ENCODE results near the gene CCR7.

The CCR7 gene

DNA sequence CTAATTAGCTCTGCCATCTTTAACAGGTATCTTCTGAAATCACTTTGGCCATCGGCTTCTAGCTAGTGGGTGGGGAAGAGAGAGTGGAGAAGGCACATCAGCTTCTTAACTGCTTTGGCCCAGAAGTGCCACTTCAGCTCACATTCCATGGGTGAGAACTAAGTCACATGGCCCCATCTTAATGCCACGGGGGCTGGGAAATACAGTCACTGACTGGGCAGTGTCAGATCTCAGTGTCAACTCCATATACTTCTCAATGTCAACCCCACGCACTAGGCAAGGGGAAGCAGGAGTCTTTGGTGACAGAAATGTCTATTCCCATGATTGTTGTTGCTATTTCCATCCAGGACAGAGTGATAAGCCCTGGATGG lies 29.4 kb downstream of the CCR7 start:
- no peak for DNase-seq (ENCODE audit: low read depth)

DNA sequence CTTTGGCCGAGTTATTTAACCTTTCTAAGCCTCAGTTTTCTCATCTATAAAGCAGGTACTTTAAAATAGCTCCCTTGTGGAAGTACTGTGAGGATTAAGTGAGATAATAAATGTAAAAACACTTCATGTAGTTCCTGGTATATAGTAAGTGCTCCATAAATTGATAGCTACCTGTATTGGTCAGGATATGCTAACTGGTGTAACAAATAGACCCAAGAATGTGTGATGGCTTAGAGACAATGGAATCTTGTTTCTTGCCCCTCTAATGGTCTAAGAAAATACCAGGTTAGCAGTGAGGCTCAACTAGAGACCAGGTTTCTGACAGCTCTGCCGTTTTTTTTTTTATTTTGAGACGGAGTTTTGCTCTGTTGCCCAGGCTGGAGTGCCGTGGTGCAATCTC lies 29.8 kb downstream of the CCR7 start:
- DNase-seq (ENCODE audit: low read depth) = no peak

DNA sequence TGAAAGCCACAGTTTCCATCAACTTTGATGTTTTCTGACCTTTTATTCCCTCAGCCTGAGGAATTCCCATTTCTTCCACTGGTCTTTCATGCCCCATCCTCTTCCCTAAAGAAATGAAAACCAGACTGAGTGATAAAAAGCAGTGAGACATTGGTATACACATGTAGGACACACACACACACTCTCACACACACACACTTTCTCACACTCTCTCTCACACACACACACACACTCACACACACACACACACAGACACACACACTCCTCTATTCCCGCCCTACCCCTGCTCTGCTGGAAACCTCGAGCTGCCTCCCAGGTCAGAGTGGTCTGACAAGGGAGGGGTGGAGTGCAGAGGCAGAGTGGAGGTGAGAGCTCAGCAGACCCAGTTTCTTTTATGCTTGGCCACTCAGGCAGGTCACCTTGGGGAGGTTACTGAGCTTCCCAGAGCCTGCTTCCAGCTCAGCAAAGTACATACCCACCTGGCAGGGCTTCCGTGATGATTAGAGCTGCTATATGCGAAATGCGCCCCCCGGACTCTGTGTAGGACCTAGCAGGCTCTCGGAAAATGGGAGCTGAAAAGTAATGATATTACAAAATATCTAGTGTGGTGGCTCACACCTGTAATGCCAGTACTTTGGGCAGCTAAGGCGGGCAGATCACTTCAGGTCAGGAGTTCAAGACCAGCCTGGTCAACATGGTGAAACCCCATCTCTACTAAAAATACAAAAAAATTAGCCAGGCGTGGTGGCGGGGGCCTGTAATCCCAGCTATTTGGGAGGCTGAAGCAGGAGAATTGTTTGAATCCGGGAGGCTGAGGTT lies 30.7 kb downstream of the CCR7 start:
- no peak for DNase-seq (ENCODE audit: low read depth)

DNA sequence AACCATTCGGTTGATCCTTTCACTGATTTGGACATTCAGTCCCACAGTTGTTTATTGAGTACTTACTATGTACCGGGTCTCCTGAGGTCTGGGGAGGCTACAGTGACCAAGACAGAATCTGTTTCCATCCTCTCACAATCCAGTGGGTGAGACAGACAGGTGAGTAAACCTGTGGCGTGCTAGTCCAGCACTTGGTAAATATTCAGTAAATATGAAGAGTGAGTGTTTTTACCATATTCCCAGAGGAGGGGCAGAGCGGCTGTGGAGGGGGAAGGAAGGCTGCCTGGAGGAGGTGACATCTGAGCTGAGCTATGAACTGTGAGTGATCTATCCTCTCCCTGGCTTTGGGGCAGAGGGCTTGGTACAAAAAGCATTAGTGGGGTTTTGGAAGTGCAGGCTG lies 31.4 kb downstream of the CCR7 start:
- no peak for DNase-seq (ENCODE audit: low read depth)

DNA sequence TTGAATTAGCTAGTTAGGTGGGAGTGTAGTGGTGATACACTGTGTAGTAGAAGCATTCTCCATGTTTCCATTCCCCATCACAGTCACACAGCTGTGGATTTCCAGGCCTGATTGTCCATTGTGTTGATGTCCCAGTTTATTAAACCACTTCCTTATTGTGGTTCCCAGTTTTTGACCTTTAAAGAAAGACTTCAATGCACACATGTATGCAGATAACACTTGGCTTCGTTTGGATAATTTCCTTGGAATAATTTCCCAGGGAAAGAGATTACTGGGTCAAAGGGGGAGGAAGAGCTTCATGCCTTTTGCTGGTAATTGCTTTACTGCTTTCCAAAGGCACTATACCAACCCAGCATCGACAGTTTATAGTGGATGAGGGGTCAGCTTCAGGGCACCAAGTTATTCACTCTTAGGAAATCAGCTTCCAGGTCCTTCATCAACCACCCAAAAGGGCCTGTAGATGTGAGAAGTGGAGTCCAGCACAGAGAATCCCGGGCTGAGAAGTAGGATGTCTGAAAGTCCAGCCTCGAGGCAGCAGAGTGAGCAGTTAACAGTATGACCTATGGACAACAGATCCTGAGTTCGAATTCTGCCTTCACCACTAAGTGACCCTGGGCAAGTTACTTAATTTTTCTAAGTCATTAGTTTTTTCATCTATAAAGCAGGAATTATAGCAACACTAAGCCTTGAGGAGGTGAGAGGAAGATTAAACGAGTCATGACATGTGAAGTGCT lies 32.6 kb downstream of the CCR7 start:
- no peak for DNase-seq (ENCODE audit: low read depth)

DNA sequence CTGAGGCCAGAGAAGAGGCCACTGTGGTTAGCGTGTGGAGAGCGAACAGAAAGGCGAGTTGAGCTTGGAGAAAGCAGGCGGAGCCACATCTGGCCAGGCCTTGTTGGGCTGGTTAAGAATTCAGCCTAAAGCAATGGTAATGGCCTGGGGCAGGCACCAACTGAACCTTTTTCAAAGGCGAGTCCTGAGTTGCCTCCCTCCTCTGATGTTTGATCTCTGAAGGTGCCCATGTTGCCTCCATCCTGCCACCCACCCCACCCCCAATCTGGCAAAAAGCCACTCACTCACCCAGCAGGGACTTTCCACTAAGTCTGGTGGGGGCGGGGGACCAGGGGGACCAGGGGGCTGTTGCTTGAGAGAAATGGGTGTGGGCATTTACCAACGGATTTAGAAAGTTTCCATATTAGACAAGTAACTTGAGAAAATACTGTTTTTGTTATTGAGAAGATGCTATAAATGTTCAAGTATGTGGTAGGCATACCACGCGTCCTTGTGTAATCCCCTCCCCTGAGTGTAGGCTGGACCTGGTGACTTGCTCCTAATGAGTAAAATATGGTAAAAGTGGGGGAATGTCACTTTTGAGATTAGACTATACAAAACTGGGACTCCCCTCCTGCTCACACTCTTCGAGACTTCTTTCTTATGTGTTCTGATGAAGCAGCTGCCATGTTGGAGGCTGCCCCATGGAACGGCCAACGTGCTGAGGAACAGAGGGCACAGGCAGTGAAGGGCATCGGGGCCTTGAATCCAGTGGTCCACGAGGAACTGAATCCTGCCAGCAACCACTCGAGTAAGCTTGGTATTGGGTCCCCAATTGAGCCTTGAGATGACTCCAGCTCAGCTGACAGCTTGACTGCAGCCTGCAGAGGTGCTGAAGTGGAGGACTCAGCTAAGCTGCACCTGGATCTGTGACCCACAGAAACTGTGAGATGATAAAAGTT lies 34.0 kb downstream of the CCR7 start:
- no peak for DNase-seq (ENCODE audit: low read depth)

DNA sequence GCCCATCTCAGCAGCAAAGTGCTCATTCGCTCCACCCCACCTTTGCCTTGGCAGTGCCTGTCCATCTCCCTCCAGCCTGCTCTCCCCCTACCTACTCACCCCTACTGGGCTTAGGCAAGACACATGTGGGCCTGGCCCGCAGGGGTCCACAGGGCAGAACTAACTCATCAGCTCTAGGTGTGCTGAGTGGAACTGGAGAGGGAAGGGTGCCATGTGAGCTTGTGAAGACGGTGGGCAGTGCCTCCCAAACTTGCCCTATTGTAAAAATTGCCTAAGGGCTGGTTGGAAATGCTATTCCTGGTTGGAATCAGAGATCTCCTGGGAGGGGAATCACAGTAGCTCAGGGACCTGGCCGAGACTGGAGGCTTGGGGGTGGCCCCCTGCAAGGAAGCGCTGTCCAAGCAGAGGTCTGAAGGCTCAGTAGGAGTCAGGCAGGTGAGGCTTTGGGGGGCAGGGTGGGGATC lies 34.7 kb downstream of the CCR7 start:
- DNase-seq (ENCODE audit: low read depth) = no peak

DNA sequence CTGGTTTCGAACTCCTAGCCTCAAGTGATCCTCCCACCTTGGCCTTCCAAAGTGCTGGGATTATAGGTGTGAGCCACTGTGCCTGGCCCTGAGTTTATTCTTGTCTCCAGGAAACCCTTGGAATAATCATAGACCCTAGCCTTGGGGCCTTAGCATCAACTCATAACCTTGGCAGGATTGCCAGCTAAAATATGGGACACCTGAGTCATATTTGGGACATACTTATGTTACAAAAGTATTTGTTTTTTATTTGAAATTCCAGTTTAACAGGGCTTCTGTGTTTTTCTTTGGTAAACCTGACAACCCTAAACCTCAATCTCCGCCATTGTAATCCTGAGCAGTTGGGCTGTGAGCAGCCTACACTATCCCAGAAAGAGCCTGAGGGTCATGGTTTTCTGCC lies 35.3 kb downstream of the CCR7 start:
- DNase-seq (ENCODE audit: low read depth) = no peak

DNA sequence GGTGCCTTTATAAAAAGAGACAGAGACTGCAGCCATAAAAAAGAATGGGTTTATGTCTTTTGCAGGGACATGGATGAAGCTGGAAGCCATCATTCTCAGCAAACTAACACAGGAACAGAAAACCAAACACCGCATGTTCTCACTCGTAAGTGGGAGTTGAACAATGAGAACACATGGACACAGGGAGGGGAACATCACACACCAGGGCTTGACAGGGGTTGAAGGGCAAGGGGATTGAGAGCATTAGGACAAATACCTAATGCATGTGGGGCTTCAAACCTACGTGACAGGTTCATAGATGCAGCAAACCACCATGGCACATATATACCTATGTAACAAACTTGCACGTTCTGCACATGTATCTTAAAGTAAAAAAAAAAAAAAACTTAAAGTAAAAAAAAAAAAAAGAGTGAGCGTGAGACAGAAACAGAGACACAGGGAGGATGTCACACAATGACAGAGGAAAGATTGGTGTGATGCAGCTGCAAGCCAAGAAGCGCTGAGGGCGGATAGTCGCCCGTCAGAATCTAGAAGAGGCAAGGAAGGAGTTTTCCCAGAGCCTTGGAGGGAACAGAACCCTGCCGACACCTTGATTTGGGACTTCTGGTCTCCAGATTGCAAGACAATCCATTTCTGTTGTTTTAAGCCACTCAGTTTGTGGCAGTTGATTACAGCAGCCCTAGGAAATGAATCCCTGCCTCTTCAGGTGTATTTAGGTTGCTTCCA lies 36.4 kb downstream of the CCR7 start:
- no peak for DNase-seq (ENCODE audit: low read depth)

DNA sequence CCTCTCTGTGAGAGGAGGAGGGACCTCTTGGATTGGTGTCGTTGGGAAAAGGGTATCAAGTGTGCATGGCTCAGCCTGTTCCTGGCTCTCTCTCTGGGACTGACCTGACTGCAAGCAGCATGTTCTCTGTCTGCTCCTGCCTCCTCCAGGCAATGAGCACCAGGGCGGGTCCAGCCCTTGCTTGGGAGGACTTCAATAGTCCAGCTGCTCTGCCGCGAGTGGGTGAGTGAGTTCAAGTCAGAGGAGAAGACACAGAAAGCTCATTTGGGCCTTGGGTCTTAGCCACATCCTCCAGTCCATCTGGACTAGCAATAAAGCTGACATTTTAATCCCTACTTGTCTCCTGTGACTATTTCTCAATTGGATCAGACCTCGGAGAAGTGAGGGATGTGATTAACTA lies 38.6 kb downstream of the CCR7 start:
- no peak for DNase-seq (ENCODE audit: low read depth)

DNA sequence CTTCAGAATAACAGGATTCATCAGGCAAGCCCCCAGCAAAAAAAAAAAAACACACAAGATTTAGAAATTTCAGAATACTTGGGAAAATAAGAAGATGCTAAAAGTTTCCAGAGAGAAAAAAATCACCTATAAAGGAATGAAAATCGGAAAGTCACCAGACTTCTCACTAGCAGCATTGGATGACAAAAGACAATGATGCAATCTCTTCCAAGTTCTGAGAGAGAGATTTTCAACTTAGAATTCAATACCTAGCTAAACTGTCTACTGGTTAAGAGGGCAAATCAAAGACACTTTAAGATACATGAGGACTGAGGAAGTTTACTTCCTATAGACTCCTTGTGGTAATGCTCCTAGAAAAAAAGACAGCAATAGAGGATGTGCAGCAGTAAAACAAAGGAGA lies 40.0 kb downstream of the CCR7 start:
- DNase-seq (ENCODE audit: low read depth) = no peak

DNA sequence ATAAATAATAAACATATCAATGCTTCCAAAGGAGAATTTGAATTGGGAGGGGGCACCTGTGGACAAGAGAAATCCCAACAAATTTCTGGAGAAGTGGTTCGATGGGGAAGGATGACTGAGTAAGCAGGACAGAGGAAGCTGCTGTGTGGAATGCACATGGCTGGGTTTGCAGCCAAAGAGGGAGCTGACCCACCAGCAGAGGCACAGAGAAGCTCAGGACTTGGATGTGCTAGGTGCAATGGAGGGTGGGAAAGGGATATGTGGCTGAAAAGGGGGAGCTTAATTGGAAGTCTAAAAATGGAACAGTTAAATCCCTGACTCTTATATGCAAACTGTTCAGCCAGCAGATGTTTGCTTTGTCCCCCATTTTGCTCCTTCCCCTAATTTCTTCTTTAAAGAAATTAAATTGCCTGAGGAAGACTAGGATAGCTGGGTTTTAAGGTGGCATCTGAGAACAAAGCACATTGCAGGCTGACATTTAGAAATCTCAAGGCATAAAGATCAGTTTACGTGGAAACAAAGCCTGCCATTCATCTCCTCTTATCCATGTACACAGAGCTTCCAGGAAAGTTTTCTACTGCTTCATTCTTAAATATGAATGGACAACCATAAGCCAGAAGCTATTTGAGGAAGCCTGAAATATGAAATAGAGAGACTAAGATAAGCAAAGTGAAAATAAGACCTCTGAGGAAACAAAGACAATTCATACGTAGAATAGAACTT lies 40.9 kb downstream of the CCR7 start:
- DNase-seq (ENCODE audit: low read depth) = no peak

DNA sequence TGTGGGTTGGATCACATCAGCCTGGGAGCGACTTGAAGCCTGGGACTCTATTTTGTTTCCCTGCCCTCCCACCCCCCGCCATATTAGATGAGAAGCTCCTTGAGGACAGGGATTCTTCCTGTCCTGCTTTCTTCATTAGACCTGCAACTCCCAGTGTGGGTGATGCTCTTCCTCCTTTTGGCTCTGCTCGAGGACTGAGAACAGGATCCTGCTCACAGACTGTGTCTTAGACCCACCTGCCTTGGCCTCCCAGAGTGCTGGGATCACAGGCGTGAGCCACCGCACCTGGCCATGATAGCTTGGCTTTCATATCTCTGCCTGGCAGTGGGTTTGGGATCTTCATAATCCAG lies 42.3 kb downstream of the CCR7 start:
- no peak for DNase-seq (ENCODE audit: low read depth)

DNA sequence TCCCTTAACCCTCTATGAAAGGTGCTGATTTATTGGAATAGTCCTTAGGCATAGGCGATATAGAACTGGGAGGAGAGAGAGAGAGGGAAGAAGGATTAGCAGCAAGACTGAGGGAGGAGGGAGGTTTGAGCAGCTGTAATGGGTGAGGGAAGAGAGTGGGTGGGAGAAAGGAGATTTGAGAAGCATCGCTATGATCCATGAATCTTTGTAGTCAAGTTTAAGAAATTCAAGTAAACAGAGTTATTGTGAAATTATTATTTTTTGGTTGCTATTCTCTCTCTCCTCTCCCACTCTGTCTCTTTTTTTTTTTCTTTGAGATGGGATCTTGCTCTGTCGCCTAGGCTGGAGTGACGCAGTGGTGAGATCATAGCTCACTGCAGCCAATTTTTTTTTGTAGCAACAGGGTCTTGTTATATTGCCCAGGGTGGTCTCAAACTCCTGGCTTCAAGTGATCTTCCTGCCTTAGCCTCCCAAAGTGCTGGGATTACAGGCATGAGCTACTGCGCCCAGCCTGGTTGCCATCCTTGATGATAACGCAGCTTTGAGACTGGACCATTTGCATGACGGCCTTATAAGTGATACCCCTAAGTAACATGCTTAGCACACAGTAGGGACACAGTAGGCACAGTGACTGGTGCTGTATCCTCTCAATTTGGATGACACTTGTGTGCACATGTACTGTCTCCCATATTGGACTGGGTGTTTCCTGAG lies 42.9 kb downstream of the CCR7 start:
- no peak for DNase-seq (ENCODE audit: low read depth)

DNA sequence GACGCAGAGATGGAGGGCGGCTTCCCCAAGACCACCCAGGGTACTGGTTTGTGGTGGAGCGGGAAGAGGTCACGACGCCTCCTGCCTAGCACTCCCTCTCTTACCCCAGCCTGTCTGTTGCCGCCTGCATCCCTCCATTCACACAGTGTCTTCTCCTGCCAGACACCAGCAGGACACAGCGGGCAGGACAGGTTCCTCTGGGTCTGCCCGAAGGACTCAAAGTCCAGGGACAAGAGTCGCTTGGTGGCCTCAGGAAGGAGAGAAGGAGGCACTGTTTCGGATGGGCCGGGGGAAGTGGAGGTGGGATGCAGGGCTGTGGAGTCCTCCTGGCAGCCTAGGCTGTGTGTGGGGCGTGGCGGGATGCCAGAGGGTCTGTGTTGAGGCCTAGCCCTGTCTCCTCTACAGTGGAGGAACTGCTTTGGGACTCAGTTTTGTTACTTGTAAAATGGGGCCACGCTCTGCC lies 44.2 kb downstream of the CCR7 start:
- DNase-seq (ENCODE audit: low read depth) = no peak

DNA sequence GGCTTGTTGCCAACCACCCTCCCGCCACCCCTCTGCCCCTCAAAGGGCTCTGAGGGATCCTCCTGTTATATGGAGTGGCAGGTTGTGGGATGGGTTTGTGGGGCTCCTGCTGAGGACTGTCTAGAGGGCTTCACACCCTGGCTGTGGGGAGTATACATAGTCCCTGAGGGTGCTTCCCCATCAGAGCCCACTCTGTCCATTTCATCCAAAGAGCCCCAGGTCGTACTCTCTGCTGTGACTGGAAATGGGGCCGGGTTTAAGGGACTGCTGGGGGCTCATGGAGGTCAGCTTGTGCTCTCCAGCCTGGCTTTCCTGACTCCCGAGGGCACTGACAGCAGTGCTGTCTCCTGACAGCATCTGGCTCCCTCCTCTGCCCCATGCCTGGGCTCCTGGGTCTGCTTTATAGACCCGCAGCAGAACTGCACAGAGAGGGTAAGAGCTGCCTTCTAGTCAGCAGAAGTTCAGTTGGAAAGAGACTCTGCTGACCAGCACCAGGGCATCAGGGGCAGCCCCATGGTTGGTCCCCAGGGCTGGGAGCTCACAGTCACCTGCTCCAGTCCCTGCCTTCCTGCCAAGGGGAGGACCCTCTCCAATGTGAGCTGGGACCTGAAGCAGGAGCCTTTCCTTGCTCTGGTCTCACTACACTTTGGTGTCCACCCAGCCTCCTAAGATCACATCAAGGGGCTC lies 46.0 kb downstream of the CCR7 start:
- no peak for DNase-seq (ENCODE audit: low read depth)

DNA sequence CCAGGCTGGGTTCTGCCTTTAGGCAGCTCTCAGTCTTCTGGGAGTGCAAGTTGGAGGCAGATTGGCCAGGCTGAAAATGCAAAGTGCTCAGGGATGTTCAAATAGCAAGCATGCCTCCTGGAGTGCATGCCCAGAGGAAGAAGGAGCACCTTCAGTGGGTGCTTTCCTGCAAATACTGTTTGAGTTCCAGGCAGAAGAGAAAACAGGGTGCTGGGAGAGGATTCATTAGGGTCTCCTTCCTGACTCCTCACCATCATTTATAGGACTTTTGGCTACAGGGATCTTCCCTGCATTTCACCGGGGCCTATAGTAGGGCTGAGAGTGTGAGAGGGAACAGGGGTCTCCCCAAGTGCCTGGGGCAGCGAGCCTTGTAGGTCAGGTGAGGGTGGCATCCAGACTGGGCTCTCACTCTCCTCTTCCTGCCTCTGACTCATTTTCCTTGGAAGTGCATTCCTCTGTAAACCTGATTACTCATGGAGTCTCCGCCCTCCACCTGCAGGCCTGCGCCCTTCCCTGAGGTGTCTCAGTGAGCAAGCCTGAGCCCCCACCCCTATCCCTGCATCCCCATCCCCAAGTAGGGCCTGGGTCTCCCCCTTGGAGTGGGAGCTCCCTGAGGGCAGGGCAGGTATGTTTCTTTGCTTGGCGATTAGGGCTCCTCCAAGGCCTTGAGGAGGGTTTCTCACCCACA lies 46.7 kb downstream of the CCR7 start:
- DNase-seq (ENCODE audit: low read depth) = no peak

DNA sequence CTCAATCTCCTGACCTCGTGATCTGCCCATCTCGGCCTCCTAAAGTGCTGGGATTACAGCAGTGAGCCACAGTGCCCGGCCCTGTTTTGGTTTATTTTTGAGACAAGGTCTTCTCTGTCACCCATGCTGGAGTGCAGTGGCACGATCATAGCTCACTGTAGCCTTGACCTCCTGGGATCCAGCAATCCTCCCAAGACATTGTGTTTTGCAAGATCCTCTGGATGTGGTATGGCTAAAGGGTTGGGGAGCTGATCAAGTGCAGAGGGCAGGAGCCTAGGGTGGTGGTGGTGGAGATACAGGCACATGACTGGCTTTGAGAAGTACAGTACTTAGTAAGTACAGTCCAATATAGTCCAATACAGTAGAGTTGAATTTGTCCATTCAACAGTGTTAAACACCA lies 47.3 kb downstream of the CCR7 start:
- DNase-seq (ENCODE audit: low read depth) = no peak

DNA sequence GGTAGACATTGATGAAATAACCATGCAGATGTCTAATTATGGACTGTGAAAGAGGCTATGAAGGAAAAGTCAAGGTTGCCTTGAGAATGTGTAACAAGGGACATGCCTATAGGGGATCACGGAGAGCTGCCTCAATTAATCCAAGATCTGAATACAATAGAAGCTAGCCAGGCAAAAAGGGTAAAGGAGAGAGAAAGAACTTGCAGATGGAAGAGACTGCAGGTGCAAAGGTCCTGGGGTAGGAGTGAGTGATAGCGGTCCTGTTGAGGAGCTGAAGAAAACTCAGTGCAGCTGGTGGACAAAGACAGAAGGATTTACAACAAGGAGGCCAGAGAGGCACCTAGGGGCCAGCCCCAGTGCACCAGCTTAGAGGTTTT lies 48.0 kb downstream of the CCR7 start:
- no peak for DNase-seq (ENCODE audit: low read depth)

All from fibroblast of the conjunctiva (primary cell).